ENCODE results near the gene ANGPTL2.

GRCh38 chr9:127074561-127075548 is 47.6 kb downstream of the ANGPTL2 start:
- TF ChIP-seq CTCF (IDR thresholded peaks at IDR 0.05; ENCODE audit: low read length) (no peak), EZH2 (IDR thresholded peaks at IDR 0.05; ENCODE audit: borderline replicate concordance, low read length) (no peak)
